ENCODE results near the gene PKNOX2.

Gene PKNOX2

GRCh38 chr11:125239585-125240560 is 75.3 kb downstream of the PKNOX2 start:
- no peak for DNase-seq

- DNase-seq: no peak
Measured at GRCh38 chr11:125241104-125241503, 76.6 kb downstream of the PKNOX2 start.

DNA sequence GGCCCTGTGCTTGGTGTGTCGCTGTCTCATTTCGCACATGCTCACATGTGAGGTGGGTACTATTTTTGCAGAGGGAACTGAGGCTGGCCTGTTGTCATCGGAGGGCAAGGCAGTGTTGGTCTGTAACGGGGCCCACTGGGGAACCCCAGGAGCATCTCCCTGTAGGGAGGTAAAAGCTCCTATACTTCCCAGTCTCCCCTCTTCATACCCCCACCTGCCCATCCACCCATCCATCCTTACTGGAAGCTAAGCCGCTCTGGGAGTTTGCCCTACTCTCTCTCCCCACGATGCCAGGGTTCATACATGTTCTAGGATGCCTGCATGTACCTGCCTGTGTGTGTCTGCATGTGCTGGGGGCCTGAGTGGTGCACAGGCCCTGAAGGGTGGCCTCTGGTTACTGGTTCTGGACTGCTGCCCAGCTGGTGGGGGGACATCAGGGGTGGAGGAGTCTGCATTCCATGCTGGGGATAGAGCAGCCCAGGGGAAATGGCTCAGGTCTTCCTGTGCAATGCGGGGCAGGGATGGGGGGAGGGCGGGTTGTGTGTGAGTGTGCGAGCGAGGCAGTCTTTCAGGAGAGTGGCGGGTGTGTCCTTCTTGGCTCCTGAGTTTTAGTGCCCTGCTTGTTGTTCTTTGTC is 77.7 kb downstream of the PKNOX2 start:
- DNase-seq: no peak

DNA sequence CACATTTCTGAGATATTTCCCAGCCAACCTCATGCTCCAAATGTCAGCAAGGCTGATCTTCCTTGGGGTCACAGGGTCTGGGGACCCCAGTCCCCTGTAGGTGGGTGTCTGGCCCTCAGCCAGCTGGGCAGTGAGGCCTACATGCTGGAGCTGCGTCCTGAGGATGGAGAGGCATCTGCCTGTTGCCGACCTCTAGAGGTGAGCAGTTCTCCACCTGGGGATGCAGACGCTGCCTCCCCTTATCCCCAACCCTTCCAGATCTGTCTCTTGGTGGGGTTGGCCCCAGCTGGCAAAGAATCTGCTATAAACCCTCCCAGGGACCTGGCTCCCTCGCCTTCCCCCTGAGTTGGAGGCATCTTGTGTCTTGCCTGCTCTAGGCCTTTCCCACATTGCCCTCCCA is 79.6 kb downstream of the PKNOX2 start:
- DNase-seq: no peak

DNA sequence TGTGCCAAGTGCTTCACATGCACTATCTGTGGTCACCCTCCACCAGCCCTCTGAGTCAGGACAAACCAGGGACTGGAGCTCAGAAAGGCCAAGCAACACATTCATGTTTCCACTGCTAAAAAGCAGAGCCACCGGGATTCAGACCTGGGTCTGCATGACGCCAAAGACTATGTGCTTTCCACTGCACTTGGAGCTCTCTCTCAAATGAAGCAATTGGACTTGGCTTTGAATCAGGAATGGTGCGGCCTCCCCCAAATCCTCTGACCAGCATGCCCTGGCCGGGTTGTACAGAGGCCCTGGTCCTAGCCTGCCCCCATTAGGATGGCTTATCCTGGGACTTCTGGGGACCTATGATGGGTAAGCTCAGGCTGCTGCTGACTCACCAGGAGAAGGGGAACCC is 80.7 kb downstream of the PKNOX2 start:
- no peak for DNase-seq

GRCh38 chr11:125247431-125247830 is 82.9 kb downstream of the PKNOX2 start:
- no peak for DNase-seq

DNA sequence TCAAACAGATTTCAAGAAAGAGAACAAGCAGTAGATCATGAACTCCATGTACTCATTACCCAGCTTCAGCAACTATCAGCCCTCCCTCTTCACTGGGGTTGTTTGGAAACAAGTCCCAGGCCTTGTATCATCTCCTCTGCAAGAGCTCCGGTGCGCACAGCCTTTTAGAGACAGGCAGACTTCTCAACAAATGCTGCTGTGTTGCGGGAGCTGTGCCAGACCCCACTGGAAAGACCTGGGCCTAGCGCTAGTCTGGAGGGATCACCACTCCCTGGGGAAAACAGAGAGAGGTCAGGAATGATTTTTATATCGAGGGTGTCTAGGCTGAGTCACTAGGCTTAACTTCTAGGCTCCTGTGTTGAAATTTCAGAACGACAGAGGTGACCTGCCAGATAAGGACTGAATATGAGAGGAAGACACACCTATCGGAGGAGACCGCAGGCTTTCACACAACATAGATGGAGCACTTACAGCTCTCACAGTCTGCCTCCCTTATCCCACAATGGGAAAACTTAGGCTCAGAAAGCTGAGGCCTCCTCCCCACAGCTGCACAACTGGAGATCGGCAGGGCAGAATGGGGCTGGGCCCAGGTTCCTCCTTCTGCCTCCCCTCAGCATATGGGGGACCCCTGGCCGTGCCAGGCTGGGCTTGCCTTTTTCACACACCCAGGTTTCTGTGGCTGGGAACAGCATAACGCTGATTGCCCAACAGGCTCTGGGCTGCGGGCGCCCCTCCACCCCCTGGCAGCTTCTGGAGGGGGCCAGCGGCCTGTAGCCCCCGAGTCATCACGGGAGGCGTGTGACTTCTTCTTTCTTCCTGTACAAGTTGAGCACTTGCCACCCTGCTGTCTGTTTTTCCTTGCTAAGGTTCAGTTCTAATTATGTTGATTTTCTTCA is 86.0 kb downstream of the PKNOX2 start:
- no peak for DNase-seq

- DNase-seq: no peak
Measured at GRCh38 chr11:125251214-125251545, 86.6 kb downstream of the PKNOX2 start.

DNA sequence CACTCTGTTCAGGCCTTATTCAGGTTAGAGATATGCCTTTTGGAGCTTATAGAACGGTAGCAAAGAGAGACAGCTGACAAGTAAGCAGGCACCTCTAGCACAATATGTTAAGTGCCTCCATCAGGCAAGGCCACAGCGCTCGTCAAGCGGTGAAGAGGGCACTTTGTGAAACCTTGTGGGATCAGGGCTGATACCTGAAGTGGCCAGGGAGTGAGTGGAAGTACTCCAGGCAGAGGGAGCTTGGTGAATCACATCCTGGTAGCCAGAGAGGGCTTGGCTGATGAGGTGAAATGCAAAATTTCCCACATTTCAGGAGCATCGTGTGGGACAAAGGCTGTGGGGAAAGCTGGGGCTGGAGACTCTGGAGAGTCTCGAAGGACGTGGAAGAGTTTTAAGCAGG is 87.4 kb downstream of the PKNOX2 start:
- DNase-seq: no peak

DNA sequence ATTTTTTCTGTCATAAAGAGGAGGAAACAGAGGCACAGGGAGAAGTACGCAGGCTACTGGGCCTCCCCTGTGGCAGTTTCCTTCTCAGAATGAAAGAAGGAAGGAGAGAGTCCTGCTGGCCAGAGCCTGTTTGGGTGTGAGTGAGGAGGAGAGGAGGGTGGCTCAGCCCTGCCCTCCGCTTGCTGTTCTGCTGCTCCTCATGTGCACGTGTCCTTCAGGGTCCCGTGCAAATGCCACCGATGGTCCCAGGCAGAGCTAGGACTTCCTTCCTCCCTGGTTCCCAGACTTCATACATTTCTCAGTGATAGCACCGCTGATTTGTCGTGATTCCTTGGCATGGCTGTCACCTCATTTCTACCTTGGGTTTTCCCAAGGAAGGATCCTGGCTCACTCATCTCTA is 88.7 kb downstream of the PKNOX2 start:
- no peak for DNase-seq

DNA sequence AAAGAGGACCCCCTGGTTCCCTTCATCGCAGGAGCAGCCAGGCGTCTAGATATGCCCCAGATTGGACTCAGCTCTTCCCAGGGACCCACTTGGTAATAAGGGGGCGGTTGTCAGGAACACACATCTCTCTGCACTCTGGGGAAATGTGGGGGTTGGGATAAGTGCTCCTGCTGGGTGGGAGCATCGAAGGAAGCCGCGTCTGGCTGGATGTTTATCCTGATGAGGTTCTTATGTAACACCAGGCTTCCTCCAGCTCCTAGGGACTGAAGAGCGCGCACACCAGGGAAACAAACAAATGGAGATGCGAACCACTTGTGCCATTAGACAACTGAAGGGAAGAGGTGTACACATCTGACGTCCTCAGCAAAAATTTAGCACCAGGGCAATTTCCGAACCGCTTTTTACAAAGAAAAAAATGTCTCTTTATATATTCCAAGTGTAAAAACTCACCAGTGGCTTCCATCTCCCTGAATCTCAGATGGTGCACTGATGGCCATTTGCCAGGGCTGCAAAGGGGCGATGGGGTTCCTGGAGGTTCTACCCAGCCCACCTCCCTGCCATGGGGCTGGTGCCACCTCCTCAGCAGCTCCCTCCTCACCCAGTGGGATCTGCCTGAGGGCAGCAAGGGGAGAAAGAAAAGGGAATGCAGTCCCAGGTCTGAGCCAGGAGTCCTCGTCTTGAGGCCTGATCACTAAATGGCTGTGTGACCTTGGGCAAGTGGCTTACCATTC is 89.4 kb downstream of the PKNOX2 start:
- DNase-seq: no peak

GRCh38 chr11:125256541-125257189 is 92.1 kb downstream of the PKNOX2 start:
- no peak for DNase-seq

DNA sequence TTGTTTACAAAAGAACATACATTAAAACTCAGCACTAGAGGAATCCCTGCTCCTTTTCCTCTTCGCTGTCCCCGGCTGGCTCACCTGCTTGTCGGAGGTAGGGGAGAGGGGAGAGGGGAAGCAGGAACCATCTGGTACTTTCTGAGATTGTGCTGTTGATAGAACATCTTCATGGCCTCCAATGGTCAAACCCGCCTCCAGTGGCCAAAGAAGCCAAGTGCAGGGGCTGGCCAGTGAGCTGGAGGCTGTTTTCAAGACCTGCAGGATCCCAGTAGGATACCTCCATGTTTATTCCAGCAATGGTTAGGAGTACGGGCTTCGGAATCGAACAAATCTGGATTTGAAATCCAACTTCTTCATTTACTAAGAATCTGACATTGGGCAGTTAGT is 92.6 kb downstream of the PKNOX2 start:
- peak; percentile 46 for DNase-seq

GRCh38 chr11:125257751-125258150 is 93.2 kb downstream of the PKNOX2 start:
- DNase-seq: no peak

- no peak for DNase-seq
Measured at GRCh38 chr11:125258291-125259032, 93.9 kb downstream of the PKNOX2 start.

GRCh38 chr11:125261588-125261987 is 97.0 kb downstream of the PKNOX2 start:
- DNase-seq: no peak

DNA sequence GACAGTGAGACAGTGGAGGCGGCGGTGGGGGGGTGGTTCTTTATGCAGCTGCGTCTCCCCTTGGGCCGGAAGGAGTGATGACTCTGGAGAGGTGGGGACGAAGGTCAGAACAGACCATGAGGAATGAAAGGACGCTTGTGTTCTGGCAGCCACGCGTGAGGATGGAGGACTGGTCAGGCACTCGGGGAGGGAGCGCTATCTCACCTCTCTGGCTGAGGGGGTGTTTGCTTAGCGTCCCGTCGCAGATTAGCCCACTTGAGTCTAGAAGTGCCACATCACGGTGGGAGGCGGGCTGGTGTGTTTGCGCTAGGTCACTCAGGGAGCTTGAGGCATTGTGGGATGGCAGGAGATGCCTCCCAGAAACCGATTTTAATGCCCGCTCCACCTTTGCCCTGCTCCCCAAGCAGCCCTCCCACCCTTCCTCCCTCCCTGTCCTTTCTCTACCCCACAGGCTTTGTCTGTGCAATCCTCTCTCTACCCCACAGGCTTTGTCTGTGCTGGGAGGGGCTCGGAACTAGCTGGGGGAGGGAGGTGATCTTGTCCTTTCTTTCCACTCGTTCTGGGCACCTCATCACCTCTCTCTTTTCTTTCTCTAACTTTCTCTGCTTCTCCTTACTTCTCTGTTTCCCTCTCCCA is 97.8 kb downstream of the PKNOX2 start:
- no peak for DNase-seq

GRCh38 chr11:125262830-125263218 is 98.3 kb downstream of the PKNOX2 start:
- no peak for DNase-seq

GRCh38 chr11:125263268-125263790 is 98.8 kb downstream of the PKNOX2 start:
- no peak for DNase-seq
